ENCODE results near the gene COL8A1.

GRCh38 chr3:99848433-99848832, 210.0 kb downstream of the COL8A1 start:
- no peak for TF ChIP-seq CTCF (IDR thresholded peaks at IDR 0.05)
- TF ChIP-seq POLR2AphosphoS5 (IDR thresholded peaks at IDR 0.05; ENCODE audit: low read depth, low read length): no peak

All from Panc1 (cell line).